HepG2 (cell line): ENCODE measurements around the gene POM121. TPM values are rescaled to one million over a fixed set of nuclear protein-coding genes. Genes with fewer than 3 reads are reported as not detected.
A peak's percentile ranks its signal among the peaks of the same experiment; 100 is the strongest.

ENCODE experiments used
- GZF1 ChIP-seq: sonication (generic); formaldehyde crosslinking; IDR thresholded peaks from 2 replicates; pipeline ENCODE4 v1.5.1; 2020; ENCODE audit warnings: mild to moderate bottlenecking, missing genetic modification reagents
- HNRNPL ChIP-seq: fragments of 200-400 bp; formaldehyde crosslinking; IDR thresholded peaks from 2 replicates; pipeline ENCODE4 v1.6.1; 2017; ENCODE audit warnings: mild to moderate bottlenecking, low read depth, low read length
- JARID2 ChIP-seq: sonication (generic); formaldehyde crosslinking; IDR thresholded peaks from 2 replicates; pipeline ENCODE4 v1.8.1; 2023; ENCODE audit warnings: missing genetic modification reagents, inconsistent platforms; ENCODE audit not compliant: insufficient replicate concordance
- KDM3A ChIP-seq: IDR thresholded peaks from 2 replicates; pipeline ENCODE4 v1.6.1; 2018; ENCODE audit warnings: low read depth, missing compliant biosample characterization
- KIAA2018 ChIP-seq: sonication (generic); formaldehyde crosslinking; IDR thresholded peaks from 2 replicates; pipeline ENCODE4 v1.5.0; 2020; ENCODE audit warnings: mild to moderate bottlenecking, missing genetic modification reagents, borderline replicate concordance
- MEF2D ChIP-seq: sonication (generic); formaldehyde crosslinking; IDR thresholded peaks from 2 replicates; pipeline ENCODE4 v1.5.1; 2020; ENCODE audit warnings: mild to moderate bottlenecking, missing genetic modification reagents
- MIER3 ChIP-seq: IDR thresholded peaks from 2 replicates; pipeline ENCODE4 v1.6.1; 2016; ENCODE audit warnings: missing compliant biosample characterization, borderline replicate concordance
- NFAT5 ChIP-seq: sonication (generic); formaldehyde crosslinking; IDR thresholded peaks from 2 replicates; pipeline ENCODE4 v1.4.0; 2020; ENCODE audit warnings: missing genetic modification reagents
- NR2F6 ChIP-seq, 2 experiments: IDR thresholded peaks; 2 replicates each; pipeline ENCODE4 v1.6.1; 2016; ENCODE audit warnings: antibody characterized with exemption in 1 of 2, mild to moderate bottlenecking in 1 of 2
- SCMH1 ChIP-seq: sonication (generic); formaldehyde crosslinking; IDR thresholded peaks from 2 replicates; pipeline ENCODE4 v1.9.0; 2021; ENCODE audit warnings: missing genetic modification reagents, mild to moderate bottlenecking, borderline replicate concordance
- SP2 ChIP-seq: sonication (generic); formaldehyde crosslinking; IDR thresholded peaks from 2 replicates; pipeline ENCODE4 v1.5.1; 2020; ENCODE audit warnings: mild to moderate bottlenecking, missing genetic modification reagents
- ZNF446 ChIP-seq: sonication (generic); formaldehyde crosslinking; IDR thresholded peaks from 2 replicates; pipeline ENCODE4 v1.5.0; 2020; ENCODE audit warnings: mild to moderate bottlenecking, missing genetic modification reagents
- polyA plus RNA-seq, 8 experiments: library from polyadenylated mRNA; depleted of rRNA in 3 of 8; stranded (reverse) in 7 of 8; unstranded in 1 of 8; fragments of >200 nt; fragmentation: Illumina TruSeq in 4 of 8; extraction: Trizol in 4 of 8; gene quantifications; 2 replicates each; pipeline versions ENCODE4 v1.2.1 to v1.2.3, GENCODE V29; 2011 to 2016; ENCODE audit warnings: low read depth in 4 of 8, missing spikeins in 1 of 8, mixed read lengths in 1 of 8; ENCODE audit not compliant: insufficient read depth in 1 of 8
- total RNA-seq, 5 experiments: library from RNA; depleted of rRNA; stranded (reverse); fragments of >200 nt; fragmentation: Illumina TruSeq; extraction: Trizol; gene quantifications; 2 replicates each; pipeline ENCODE4 v1.2.3, GENCODE V29; 2016; ENCODE audit warnings: low read depth in 1 of 5
- TF ChIP-seq, protein P1 (sequence below): sonication (generic); formaldehyde crosslinking; IDR thresholded peaks from 2 replicates; pipeline ENCODE4 v1.5.0; 2020; ENCODE audit warnings: missing genetic modification reagents

POM121 gene
- total and polyA plus RNA-seq, 2 of the 13 experiments (the other 11 are each of a cell fraction or from before 2014, with no cell fraction given), result 8.4 to 10.3 TPM

GRCh38 chr7:72924733-72925545 lies at the start of gene POM121 (continued):
- TF ChIP-seq KIAA2018, result 0 out of 2 replicates have a peak, but pooled peaks have one; percentile 58
- no peak for TF ChIP-seq GZF1 (CRISPR knock-in tag)
- TF ChIP-seq, protein P1, sequence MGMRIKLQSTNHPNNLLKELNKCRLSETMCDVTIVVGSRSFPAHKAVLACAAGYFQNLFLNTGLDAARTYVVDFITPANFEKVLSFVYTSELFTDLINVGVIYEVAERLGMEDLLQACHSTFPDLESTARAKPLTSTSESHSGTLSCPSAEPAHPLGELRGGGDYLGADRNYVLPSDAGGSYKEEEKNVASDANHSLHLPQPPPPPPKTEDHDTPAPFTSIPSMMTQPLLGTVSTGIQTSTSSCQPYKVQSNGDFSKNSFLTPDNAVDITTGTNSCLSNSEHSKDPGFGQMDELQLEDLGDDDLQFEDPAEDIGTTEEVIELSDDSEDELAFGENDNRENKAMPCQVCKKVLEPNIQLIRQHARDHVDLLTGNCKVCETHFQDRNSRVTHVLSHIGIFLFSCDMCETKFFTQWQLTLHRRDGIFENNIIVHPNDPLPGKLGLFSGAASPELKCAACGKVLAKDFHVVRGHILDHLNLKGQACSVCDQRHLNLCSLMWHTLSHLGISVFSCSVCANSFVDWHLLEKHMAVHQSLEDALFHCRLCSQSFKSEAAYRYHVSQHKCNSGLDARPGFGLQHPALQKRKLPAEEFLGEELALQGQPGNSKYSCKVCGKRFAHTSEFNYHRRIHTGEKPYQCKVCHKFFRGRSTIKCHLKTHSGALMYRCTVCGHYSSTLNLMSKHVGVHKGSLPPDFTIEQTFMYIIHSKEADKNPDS (CRISPR knock-in tag), result 0 out of 2 replicates have a peak, but pooled peaks have one; percentile 52
- no peak for TF ChIP-seq ZNF446 (CRISPR knock-in tag)
- TF ChIP-seq JARID2 (CRISPR knock-in tag), result no peak
- TF ChIP-seq KDM3A (CRISPR knock-in tag), result no peak
- no peak for TF ChIP-seq SCMH1 (CRISPR knock-in tag)
- TF ChIP-seq MIER3 (CRISPR knock-in tag), result 0 out of 2 replicates have a peak, but pooled peaks have one; percentile 82
- TF ChIP-seq HNRNPL, result no peak
- no peak for TF ChIP-seq SP2
- TF ChIP-seq NFAT5 (CRISPR knock-in tag), result no peak
- TF ChIP-seq MEF2D (CRISPR knock-in tag), result no peak
- no peak for TF ChIP-seq NR2F6 (IDR thresholded peaks at IDR 0.05)
- no peak for TF ChIP-seq NR2F6 (CRISPR knock-in tag; IDR thresholded peaks at IDR 0.05)
